OCI-LY1 (cell line): ENCODE measurements around the gene FBXW11.

ENCODE experiments used
- CTCF ChIP-seq: fragments of 200-600 bp; sonication (generic), shearing (Covaris generic); IDR thresholded peaks from 2 replicates; pipeline ENCODE4 v1.5.1; 2017; ENCODE audit warnings: mild to moderate bottlenecking, antibody characterized with exemption, low read length, moderate library complexity, mixed read lengths
- EZH2 ChIP-seq: fragments of 200-600 bp; sonication (generic), shearing (Covaris generic); IDR thresholded peaks from 2 replicates; pipeline ENCODE4 v1.8.0; 2017; ENCODE audit warnings: borderline replicate concordance, mixed run types, mild to moderate bottlenecking, antibody characterized with exemption, low read length, moderate library complexity, mixed read lengths

GRCh38 chr5:172035049-172035448, 28.6 kb upstream of the FBXW11 start:
- TF ChIP-seq CTCF (no peak), EZH2 (no peak)
